Retinal pigment epithelial cell (primary cell): ENCODE data around the gene PMEPA1.

Source experiments
- DNase-seq: peaks from one replicate; pipeline ENCODE4 v3.0.0-alpha.2; 2010; ENCODE audit warnings: low read depth
- H3K4me3 ChIP-seq: 2 replicates; pipeline ENCODE4 v1.5.1; 2011; ENCODE audit warnings: mild to moderate bottlenecking, low read length, control low read depth, moderate library complexity
- CTCF ChIP-seq: conservative IDR thresholded peaks from 2 replicates; pipeline ENCODE4 v1.5.1; 2011; ENCODE audit warnings: low read depth, low read length, control low read depth, inconsistent platforms

PMEPA1 gene

GRCh38 chr20:57654363-57654997 is 55.3 kb downstream of the PMEPA1 start:
- no peak overlapping the region for H3K4me3 ChIP-seq
- peak; percentile 7 for DNase-seq
- peak; percentile 88 for TF ChIP-seq CTCF

- no peak for TF ChIP-seq CTCF
- no peak overlapping the region for H3K4me3 ChIP-seq
- DNase-seq: no peak
These were observed 55.9 kb downstream of the PMEPA1 start for GRCh38 chr20:57653910-57654309.

GRCh38 chr20:57653546-57653900 is 56.3 kb downstream of the PMEPA1 start:
- no peak for TF ChIP-seq CTCF
- no peak for DNase-seq
- no peak overlapping the region for H3K4me3 ChIP-seq

- no peak for DNase-seq
- H3K4me3 ChIP-seq: no peak overlapping the region
- TF ChIP-seq CTCF: no peak
These were observed 56.9 kb downstream of the PMEPA1 start for GRCh38 chr20:57652606-57653545.

GRCh38 chr20:57651881-57652605 is 57.8 kb downstream of the PMEPA1 start:
- DNase-seq: no peak
- no peak overlapping the region for H3K4me3 ChIP-seq
- no peak for TF ChIP-seq CTCF

- no peak for DNase-seq
- H3K4me3 ChIP-seq: no peak overlapping the region
- no peak for TF ChIP-seq CTCF
These were observed 58.9 kb downstream of the PMEPA1 start for GRCh38 chr20:57650756-57651483.
